Measurements from ENCODE around the gene ADCY1. TPM values are rescaled to one million over a fixed set of nuclear protein-coding genes. Genes with fewer than 3 reads are reported as not detected.

The ADCY1 gene
- total RNA-seq, 2 donors from 2014 or later: 0.14 to 0.85 TPM

DNA sequence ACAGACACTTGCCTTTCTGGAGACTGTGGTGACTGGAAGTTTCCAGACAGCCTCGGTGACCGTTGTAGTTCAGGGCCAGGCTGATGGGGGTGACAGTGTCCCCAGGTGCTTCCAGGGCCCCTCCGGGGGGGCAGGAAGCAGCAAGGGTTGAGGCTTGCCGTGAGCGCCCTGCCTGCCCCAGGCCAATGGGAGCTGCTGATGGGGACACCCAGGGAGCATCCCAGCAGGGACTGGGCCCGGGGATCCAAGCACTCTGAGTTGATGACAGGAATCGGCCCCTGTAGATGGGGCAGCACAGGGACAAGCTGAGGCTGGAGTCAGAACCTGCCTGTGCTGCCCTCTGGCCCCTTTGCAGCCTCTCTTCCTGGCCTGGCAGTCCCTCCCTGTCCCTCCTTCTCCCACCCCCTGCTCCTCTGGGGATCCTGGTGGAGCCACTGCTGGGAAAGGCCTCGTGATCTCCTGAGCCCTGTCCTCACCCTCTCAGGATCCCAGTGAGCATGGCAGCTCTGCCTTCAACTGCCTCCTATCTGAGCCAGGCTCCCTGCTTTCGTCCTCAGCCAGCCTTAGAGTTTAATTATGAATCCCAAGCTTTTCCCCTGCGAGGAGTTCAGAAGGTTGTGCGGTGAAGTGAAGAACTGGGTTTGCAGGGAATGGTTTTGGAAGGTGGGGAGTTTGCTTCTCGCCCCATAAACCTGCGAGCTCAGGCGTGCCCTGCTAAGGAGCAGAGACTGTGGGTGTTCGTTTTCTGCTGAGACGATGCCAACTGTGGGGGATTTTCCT is 84.7 kb downstream of the ADCY1 start:
- H3K27ac ChIP-seq: no peak overlapping the region
- no peak overlapping the region for H3K4me3 ChIP-seq
- DNase-seq (ENCODE audit: low spot score): no peak
- no peak for ATAC-seq (ENCODE audit: insufficient number of reproducible peaks, low FRiP score, low read depth)
- H3K27me3 ChIP-seq (replicated peaks; ENCODE audit: insufficient read depth): no peaks in the 10 kb centered on the region
- no peaks in the 10 kb centered on the region for H3K9me3 ChIP-seq
- no peaks in the 10 kb centered on the region for H3K36me3 ChIP-seq
- TF ChIP-seq, protein P1, sequence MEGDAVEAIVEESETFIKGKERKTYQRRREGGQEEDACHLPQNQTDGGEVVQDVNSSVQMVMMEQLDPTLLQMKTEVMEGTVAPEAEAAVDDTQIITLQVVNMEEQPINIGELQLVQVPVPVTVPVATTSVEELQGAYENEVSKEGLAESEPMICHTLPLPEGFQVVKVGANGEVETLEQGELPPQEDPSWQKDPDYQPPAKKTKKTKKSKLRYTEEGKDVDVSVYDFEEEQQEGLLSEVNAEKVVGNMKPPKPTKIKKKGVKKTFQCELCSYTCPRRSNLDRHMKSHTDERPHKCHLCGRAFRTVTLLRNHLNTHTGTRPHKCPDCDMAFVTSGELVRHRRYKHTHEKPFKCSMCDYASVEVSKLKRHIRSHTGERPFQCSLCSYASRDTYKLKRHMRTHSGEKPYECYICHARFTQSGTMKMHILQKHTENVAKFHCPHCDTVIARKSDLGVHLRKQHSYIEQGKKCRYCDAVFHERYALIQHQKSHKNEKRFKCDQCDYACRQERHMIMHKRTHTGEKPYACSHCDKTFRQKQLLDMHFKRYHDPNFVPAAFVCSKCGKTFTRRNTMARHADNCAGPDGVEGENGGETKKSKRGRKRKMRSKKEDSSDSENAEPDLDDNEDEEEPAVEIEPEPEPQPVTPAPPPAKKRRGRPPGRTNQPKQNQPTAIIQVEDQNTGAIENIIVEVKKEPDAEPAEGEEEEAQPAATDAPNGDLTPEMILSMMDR (IDR thresholded peaks at IDR 0.05): no peak
- no peaks in the 10 kb centered on the region for H3K4me1 ChIP-seq (ENCODE audit: control insufficient read depth in 1 of 2, low read depth in 2 of 2)

DNA sequence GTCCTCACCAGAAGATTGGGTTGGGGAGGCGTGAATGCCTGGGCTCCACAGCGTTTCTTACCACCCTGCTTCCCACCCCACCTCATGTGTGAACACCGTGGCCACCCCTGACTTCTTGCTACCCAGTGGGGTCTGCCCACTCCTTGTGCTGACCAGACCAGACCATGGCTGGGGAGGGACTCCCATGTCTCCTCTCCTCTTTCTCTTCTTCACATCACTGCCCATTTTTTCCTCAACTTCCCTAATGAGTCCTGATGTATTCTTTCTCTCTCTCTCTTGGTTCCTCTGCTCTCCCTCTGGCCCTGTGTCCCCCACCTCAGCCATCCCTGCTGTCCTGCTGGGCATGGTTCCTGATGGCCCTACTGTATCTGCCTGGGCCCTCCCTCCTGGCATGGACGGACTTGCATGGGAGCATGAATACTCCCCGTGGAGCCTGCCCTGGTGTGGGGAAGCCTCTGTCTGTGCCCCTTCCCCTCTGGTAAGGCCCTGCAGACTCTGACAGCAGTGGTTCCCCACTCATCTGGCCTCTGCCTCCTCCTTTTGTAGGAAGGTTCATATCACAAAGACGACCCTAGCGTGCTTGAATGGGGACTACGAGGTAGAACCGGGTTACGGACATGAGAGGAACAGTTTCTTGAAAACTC is 85.5 kb downstream of the ADCY1 start:
- no peak for DNase-seq (ENCODE audit: low spot score)
- Histone ChIP-seq H3K9me3 (no peaks in the 10 kb centered on the region), H3K36me3 (no peaks in the 10 kb centered on the region), H3K4me1 (ENCODE audit: control insufficient read depth in 1 of 2, low read depth in 2 of 2) (no peaks in the 10 kb centered on the region), H3K27ac (no peak overlapping the region), H3K4me3 (no peak overlapping the region), H3K27me3 (replicated peaks; ENCODE audit: insufficient read depth) (no peaks in the 10 kb centered on the region)
- TF ChIP-seq, protein P1 (IDR thresholded peaks at IDR 0.05): no peak
- ATAC-seq (ENCODE audit: insufficient number of reproducible peaks, low FRiP score, low read depth): no peak

DNA sequence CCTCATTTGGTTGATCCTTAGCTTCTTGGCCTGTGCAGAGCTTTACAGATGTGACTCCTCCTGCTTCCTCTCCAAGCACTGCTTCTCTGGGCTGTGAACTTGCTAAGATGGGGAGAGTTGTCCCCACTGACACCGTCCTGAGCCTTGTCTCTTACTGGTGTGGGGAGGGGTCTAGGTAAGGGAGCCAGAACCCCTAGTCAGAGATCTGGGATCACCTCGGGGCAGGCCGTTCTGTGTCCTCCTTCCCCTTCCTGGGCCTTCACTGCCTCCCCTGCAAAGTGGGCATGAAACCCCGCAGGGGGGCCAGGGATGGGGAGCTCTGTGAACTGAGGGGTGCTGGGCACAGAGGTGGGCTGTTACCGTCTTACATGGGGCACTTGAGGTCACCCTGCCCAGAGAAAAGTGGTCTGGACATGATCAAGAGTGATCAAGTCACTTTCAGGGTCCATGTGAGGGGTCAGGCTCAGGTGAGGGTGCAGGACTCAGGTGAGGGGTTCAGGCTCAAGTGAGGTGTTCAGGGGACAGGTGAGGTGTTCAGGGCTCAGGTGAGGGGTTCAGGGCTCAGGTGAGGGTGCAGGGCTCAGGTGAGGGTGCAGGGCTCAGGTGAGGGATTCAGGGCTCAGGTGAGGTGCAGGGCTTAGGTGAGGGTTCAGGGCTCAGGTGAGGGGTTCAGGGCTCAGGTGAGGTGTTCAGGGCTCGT is 86.2 kb downstream of the ADCY1 start:
- H3K36me3 ChIP-seq: no peaks in the 10 kb centered on the region
- no peaks in the 10 kb centered on the region for H3K9me3 ChIP-seq
- H3K27ac ChIP-seq: no peak overlapping the region
- no peaks in the 10 kb centered on the region for H3K4me1 ChIP-seq (ENCODE audit: control insufficient read depth in 1 of 2, low read depth in 2 of 2)
- H3K27me3 ChIP-seq (replicated peaks; ENCODE audit: insufficient read depth): no peaks in the 10 kb centered on the region
- DNase-seq (ENCODE audit: low spot score) (no peak), ATAC-seq (ENCODE audit: insufficient number of reproducible peaks, low FRiP score, low read depth) (no peak)
- H3K4me3 ChIP-seq: no peak overlapping the region
- TF ChIP-seq, protein P1 (IDR thresholded peaks at IDR 0.05): no peak

DNA sequence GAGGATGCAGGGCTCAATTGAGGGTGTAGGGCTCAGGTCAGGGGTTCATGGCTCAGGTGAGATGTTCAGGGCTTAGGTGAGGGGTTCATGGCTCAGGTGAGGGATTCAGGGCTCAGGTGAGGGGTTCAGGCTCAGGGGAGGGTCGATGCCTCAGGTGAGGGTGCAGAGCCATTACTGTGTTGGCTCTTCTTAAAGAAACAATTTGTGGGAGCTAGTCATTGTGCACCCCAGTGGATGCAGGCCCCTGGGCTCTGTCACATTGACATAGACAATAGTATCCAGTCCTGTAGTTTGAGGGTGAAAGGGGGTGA is 86.7 kb downstream of the ADCY1 start:
- Histone ChIP-seq H3K4me1 (ENCODE audit: control insufficient read depth in 1 of 2, low read depth in 2 of 2) (no peaks in the 10 kb centered on the region), H3K27ac (no peak overlapping the region), H3K9me3 (no peaks in the 10 kb centered on the region), H3K4me3 (no peak overlapping the region), H3K27me3 (replicated peaks; ENCODE audit: insufficient read depth) (no peaks in the 10 kb centered on the region), H3K36me3 (no peaks in the 10 kb centered on the region)
- ATAC-seq (ENCODE audit: insufficient number of reproducible peaks, low FRiP score, low read depth) (no peak), DNase-seq (ENCODE audit: low spot score) (no peak)
- TF ChIP-seq, protein P1 (IDR thresholded peaks at IDR 0.05): no peak

DNA sequence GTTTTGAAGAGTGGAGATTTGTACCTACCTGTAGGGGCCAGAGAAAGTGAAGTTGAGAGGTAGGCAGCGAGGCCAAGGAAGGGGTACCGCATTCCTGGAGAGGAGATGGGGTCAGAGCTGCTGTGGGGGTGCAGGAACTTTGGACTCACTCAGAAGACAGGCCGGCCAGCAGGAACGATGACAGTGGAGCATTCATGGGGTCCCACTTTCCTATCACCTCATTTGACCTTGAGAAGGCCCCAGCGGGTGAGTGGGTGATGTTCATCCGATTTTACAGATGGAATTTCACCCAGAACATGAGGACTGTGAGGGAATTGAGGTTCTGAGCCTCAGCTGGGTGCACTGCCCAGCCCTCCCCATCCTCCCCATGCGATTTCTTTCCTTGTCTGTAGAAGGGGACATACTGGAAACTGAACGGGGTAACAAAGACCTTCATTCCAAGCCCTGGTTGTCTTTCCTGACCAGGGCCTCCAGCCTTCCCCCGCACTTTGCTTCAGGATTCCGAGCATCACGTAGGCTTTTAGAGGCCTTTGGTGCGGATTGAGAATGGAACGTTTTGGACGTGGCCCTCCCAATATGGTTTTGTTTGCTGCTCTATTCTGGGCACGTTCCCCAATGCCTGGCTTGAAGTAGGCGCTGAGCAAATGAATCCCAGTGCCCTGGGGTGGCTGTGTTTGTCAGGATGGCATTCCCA is 87.3 kb downstream of the ADCY1 start:
- Histone ChIP-seq H3K27me3 (replicated peaks; ENCODE audit: insufficient read depth) (no peaks in the 10 kb centered on the region), H3K27ac (no peak overlapping the region), H3K4me3 (no peak overlapping the region), H3K9me3 (no peaks in the 10 kb centered on the region), H3K36me3 (no peaks in the 10 kb centered on the region), H3K4me1 (ENCODE audit: control insufficient read depth in 1 of 2, low read depth in 2 of 2) (no peaks in the 10 kb centered on the region)
- TF ChIP-seq, protein P1 (IDR thresholded peaks at IDR 0.05): no peak
- DNase-seq (ENCODE audit: low spot score): no peak
- ATAC-seq (ENCODE audit: insufficient number of reproducible peaks, low FRiP score, low read depth): no peak

All from thoracic aorta (tissue), 2 donors.